ENCODE measurements around the gene TMEM17. TPM values are rescaled to one million over a fixed set of nuclear protein-coding genes. Genes with fewer than 3 reads are reported as not detected.
"Not testable (repeated sequence)": the region's sequence is repeated elsewhere in the genome, so short reads cannot be mapped to it uniquely, and the experiment has no call there.

TMEM17 gene
- total and polyA plus RNA-seq, 4 experiments from 2014 or later: not detected

GRCh38 chr2:62538756-62539155 lies 32.8 kb upstream of the TMEM17 start:
- H3K4me3 Mint-ChIP-seq: no peak overlapping the region
- H3K27me3 Mint-ChIP-seq: peaks cover 12 to 23% of the 10 kb centered on the region in 2 donors
- H3K4me3 ChIP-seq (ENCODE audit: low read length in 2 of 2): no peak overlapping the region
- no peaks in the 10 kb centered on the region for H3K9me3 ChIP-seq (ENCODE audit: control insufficient read depth in 1 of 2, low read length in 2 of 2)
- H3K36me3 ChIP-seq (ENCODE audit: insufficient read depth, low read length): no peaks in the 10 kb centered on the region
- no peak overlapping the region for H3K27ac Mint-ChIP-seq
- no peak for DNase-seq
- ChIA-PET CTCF (ENCODE audit: partially characterized antibody) (no interaction called here), POLR2A (ENCODE audit: partially characterized antibody) (no interaction called here)
- intact Hi-C loops (cut with micrococcal nuclease): no loop called here
- no peaks in the 10 kb centered on the region for H3K36me3 Mint-ChIP-seq
- peaks cover 4 to 18% (median 13%) of the 10 kb centered on the region in 8 donors for H3K9me3 Mint-ChIP-seq
- H3K4me1 Mint-ChIP-seq: peaks cover 0 to 2% (median 0%) of the 10 kb centered on the region in 4 donors
- H3K27ac ChIP-seq (ENCODE audit: low read depth, low read length): no peak overlapping the region
- no peaks in the 10 kb centered on the region for H3K4me1 ChIP-seq (ENCODE audit: insufficient read depth, low read length)
- no peaks in the 10 kb centered on the region for H3K27me3 ChIP-seq (ENCODE audit: insufficient read depth, low read length)

- ChIA-PET POLR2A (ENCODE audit: partially characterized antibody) (no interaction called here), CTCF (ENCODE audit: partially characterized antibody) (no interaction called here)
- Mint-ChIP-seq H3K36me3 (no peaks in the 10 kb centered on the region), H3K4me1 (peaks cover 0 to 2% (median 0%) of the 10 kb centered on the region in 4 donors), H3K9me3 (peaks cover 7 to 27% (median 18%) of the 10 kb centered on the region in 8 donors), H3K27me3 (peaks cover 12 to 25% of the 10 kb centered on the region in 2 donors), H3K27ac (no peak overlapping the region), H3K4me3 (no peak overlapping the region)
- no peak overlapping the region for H3K4me3 ChIP-seq (ENCODE audit: low read length in 2 of 2)
- intact Hi-C loops (cut with micrococcal nuclease): no loop called here
- no peaks in the 10 kb centered on the region for H3K36me3 ChIP-seq (ENCODE audit: insufficient read depth, low read length)
- no peaks in the 10 kb centered on the region for H3K4me1 ChIP-seq (ENCODE audit: insufficient read depth, low read length)
- no peaks in the 10 kb centered on the region for H3K27me3 ChIP-seq (ENCODE audit: insufficient read depth, low read length)
- DNase-seq: no peak
- H3K9me3 ChIP-seq (ENCODE audit: control insufficient read depth in 1 of 2, low read length in 2 of 2): no peaks in the 10 kb centered on the region
- H3K27ac ChIP-seq (ENCODE audit: low read depth, low read length): no peak overlapping the region
These were observed 31.8 kb upstream of the TMEM17 start for GRCh38 chr2:62537814-62538213.

GRCh38 chr2:62536873-62537547 lies 31.0 kb upstream of the TMEM17 start:
- Mint-ChIP-seq H3K4me3 (no peak overlapping the region), H3K9me3 (peaks cover 7 to 35% (median 20%) of the 10 kb centered on the region in 8 donors), H3K36me3 (no peaks in the 10 kb centered on the region), H3K27ac (no peak overlapping the region), H3K4me1 (peaks cover 0 to 2% (median 0%) of the 10 kb centered on the region in 4 donors), H3K27me3 (peaks cover 13 to 28% of the 10 kb centered on the region in 2 donors)
- intact Hi-C loops (cut with micrococcal nuclease): no loop called here
- Histone ChIP-seq H3K4me3 (ENCODE audit: low read length in 2 of 2) (no peak overlapping the region), H3K4me1 (ENCODE audit: insufficient read depth, low read length) (no peaks in the 10 kb centered on the region), H3K36me3 (ENCODE audit: insufficient read depth, low read length) (no peaks in the 10 kb centered on the region), H3K27me3 (ENCODE audit: insufficient read depth, low read length) (no peaks in the 10 kb centered on the region), H3K27ac (ENCODE audit: low read depth, low read length) (no peak overlapping the region), H3K9me3 (ENCODE audit: control insufficient read depth in 1 of 2, low read length in 2 of 2) (no peaks in the 10 kb centered on the region)
- POLR2A ChIA-PET (ENCODE audit: partially characterized antibody): no interaction called here
- CTCF ChIA-PET (ENCODE audit: partially characterized antibody): no interaction called here
- no peak for DNase-seq

GRCh38 chr2:62535521-62535920 lies 29.5 kb upstream of the TMEM17 start:
- H3K36me3 ChIP-seq (ENCODE audit: insufficient read depth, low read length); CTCF ChIA-PET (ENCODE audit: partially characterized antibody); H3K4me3 Mint-ChIP-seq; H3K27ac ChIP-seq (ENCODE audit: low read depth, low read length); H3K9me3 ChIP-seq (ENCODE audit: control insufficient read depth in 1 of 2, low read length in 2 of 2); H3K4me1 Mint-ChIP-seq; H3K4me3 ChIP-seq (ENCODE audit: low read length in 2 of 2); DNase-seq; POLR2A ChIA-PET (ENCODE audit: partially characterized antibody); H3K27me3 ChIP-seq (ENCODE audit: insufficient read depth, low read length); H3K36me3 Mint-ChIP-seq; H3K27ac Mint-ChIP-seq; intact Hi-C loops (cut with micrococcal nuclease); H3K4me1 ChIP-seq (ENCODE audit: insufficient read depth, low read length): not testable (repeated sequence)
- H3K27me3 Mint-ChIP-seq: peaks cover 13 to 28% of the 10 kb centered on the region in 2 donors
- peaks cover 7 to 35% (median 21%) of the 10 kb centered on the region in 8 donors for H3K9me3 Mint-ChIP-seq

GRCh38 chr2:62531594-62531993 lies 25.6 kb upstream of the TMEM17 start:
- ChIA-PET POLR2A (ENCODE audit: partially characterized antibody) (no interaction called here), CTCF (ENCODE audit: partially characterized antibody) (no interaction called here)
- no peaks in the 10 kb centered on the region for H3K36me3 Mint-ChIP-seq
- H3K4me3 Mint-ChIP-seq: no peak overlapping the region
- H3K27ac Mint-ChIP-seq: no peak overlapping the region
- H3K9me3 ChIP-seq (ENCODE audit: control insufficient read depth in 1 of 2, low read length in 2 of 2): no peaks in the 10 kb centered on the region
- H3K27me3 ChIP-seq (ENCODE audit: insufficient read depth, low read length): no peaks in the 10 kb centered on the region
- no peaks in the 10 kb centered on the region for H3K36me3 ChIP-seq (ENCODE audit: insufficient read depth, low read length)
- H3K27me3 Mint-ChIP-seq: peaks cover 10 to 19% of the 10 kb centered on the region in 2 donors
- DNase-seq: no peak
- H3K4me1 ChIP-seq (ENCODE audit: insufficient read depth, low read length): no peaks in the 10 kb centered on the region
- H3K4me1 Mint-ChIP-seq: no peaks in the 10 kb centered on the region
- H3K27ac ChIP-seq (ENCODE audit: low read depth, low read length): no peak overlapping the region
- intact Hi-C loops (cut with micrococcal nuclease): no loop called here
- H3K9me3 Mint-ChIP-seq: peaks cover 7 to 35% (median 21%) of the 10 kb centered on the region in 8 donors
- no peak overlapping the region for H3K4me3 ChIP-seq (ENCODE audit: low read length in 2 of 2)

GRCh38 chr2:62529758-62530157 lies 23.8 kb upstream of the TMEM17 start:
- ChIA-PET CTCF (ENCODE audit: partially characterized antibody) (no interaction called here), POLR2A (ENCODE audit: partially characterized antibody) (no interaction called here)
- peaks cover 4 to 13% of the 10 kb centered on the region in 2 donors for H3K27me3 Mint-ChIP-seq
- Histone ChIP-seq H3K4me1 (ENCODE audit: insufficient read depth, low read length) (no peaks in the 10 kb centered on the region), H3K9me3 (ENCODE audit: control insufficient read depth in 1 of 2, low read length in 2 of 2) (no peaks in the 10 kb centered on the region), H3K27ac (ENCODE audit: low read depth, low read length) (no peak overlapping the region), H3K4me3 (ENCODE audit: low read length in 2 of 2) (no peak overlapping the region), H3K36me3 (ENCODE audit: insufficient read depth, low read length) (no peaks in the 10 kb centered on the region), H3K27me3 (ENCODE audit: insufficient read depth, low read length) (no peaks in the 10 kb centered on the region)
- H3K9me3 Mint-ChIP-seq: peaks cover 3 to 26% (median 12%) of the 10 kb centered on the region in 8 donors
- H3K36me3 Mint-ChIP-seq: no peaks in the 10 kb centered on the region
- H3K4me3 Mint-ChIP-seq: no peak overlapping the region
- intact Hi-C loops (cut with micrococcal nuclease): no loop called here
- H3K27ac Mint-ChIP-seq: no peak overlapping the region
- no peaks in the 10 kb centered on the region for H3K4me1 Mint-ChIP-seq
- DNase-seq: no peak

- no peaks in the 10 kb centered on the region for H3K4me1 Mint-ChIP-seq
- ChIA-PET POLR2A (ENCODE audit: partially characterized antibody) (no interaction called here), CTCF (ENCODE audit: partially characterized antibody) (no interaction called here)
- Histone ChIP-seq H3K9me3 (ENCODE audit: control insufficient read depth in 1 of 2, low read length in 2 of 2) (no peaks in the 10 kb centered on the region), H3K4me1 (ENCODE audit: insufficient read depth, low read length) (no peaks in the 10 kb centered on the region), H3K4me3 (ENCODE audit: low read length in 2 of 2) (no peak overlapping the region), H3K27me3 (ENCODE audit: insufficient read depth, low read length) (no peaks in the 10 kb centered on the region), H3K27ac (ENCODE audit: low read depth, low read length) (no peak overlapping the region), H3K36me3 (ENCODE audit: insufficient read depth, low read length) (no peaks in the 10 kb centered on the region)
- DNase-seq: no peak
- H3K4me3 Mint-ChIP-seq: no peak overlapping the region
- H3K27ac Mint-ChIP-seq: no peak overlapping the region
- H3K36me3 Mint-ChIP-seq: no peaks in the 10 kb centered on the region
- intact Hi-C loops (cut with micrococcal nuclease): no loop called here
- peaks cover 0 to 10% (median 3%) of the 10 kb centered on the region in 8 donors for H3K9me3 Mint-ChIP-seq
- peaks cover 9 to 12% of the 10 kb centered on the region in 2 donors for H3K27me3 Mint-ChIP-seq
These were observed 21.6 kb upstream of the TMEM17 start for GRCh38 chr2:62527478-62528210.

Measured in CD4-positive, alpha-beta memory T cell (primary cell).